Measurements from ENCODE around the gene RBM20. TPM values are rescaled to one million over a fixed set of nuclear protein-coding genes. Genes with fewer than 3 reads are reported as not detected.

Gene RBM20
- total RNA-seq, 1 donor from 2014 or later = 3.3 TPM

GRCh38 chr10:110840923-110841428 lies 196.8 kb downstream of the RBM20 start:
- Histone ChIP-seq H3K36me3 (ENCODE audit: control insufficient read depth, insufficient read depth, low read length) (no peaks in the 10 kb centered on the region), H3K4me3 (ENCODE audit: low read depth, low read length) (no peak overlapping the region), H3K27me3 (ENCODE audit: control insufficient read depth, insufficient read depth, low read length) (no peaks in the 10 kb centered on the region)
- TF ChIP-seq CTCF (IDR thresholded peaks at IDR 0.05; ENCODE audit: insufficient read depth, low read length, poor library complexity, severe bottlenecking) = no peak
- DNase-seq (ENCODE audit: low read depth) = no peak

GRCh38 chr10:110841767-110842267 lies 197.7 kb downstream of the RBM20 start:
- H3K4me3 ChIP-seq (ENCODE audit: low read depth, low read length) = no peak overlapping the region
- H3K27me3 ChIP-seq (ENCODE audit: control insufficient read depth, insufficient read depth, low read length) = no peaks in the 10 kb centered on the region
- H3K36me3 ChIP-seq (ENCODE audit: control insufficient read depth, insufficient read depth, low read length) = no peaks in the 10 kb centered on the region
- no peak for TF ChIP-seq CTCF (IDR thresholded peaks at IDR 0.05; ENCODE audit: insufficient read depth, low read length, poor library complexity, severe bottlenecking)
- no peak for DNase-seq (ENCODE audit: low read depth)

- H3K27me3 ChIP-seq (ENCODE audit: control insufficient read depth, insufficient read depth, low read length) = no peaks in the 10 kb centered on the region
- TF ChIP-seq CTCF (IDR thresholded peaks at IDR 0.05; ENCODE audit: insufficient read depth, low read length, poor library complexity, severe bottlenecking) = no peak
Measured at GRCh38 chr10:110842326-110842904, 198.3 kb downstream of the RBM20 start.

GRCh38 chr10:110843031-110843430 lies 198.9 kb downstream of the RBM20 start:
- no peak overlapping the region for H3K4me3 ChIP-seq (ENCODE audit: low read depth, low read length)
- no peaks in the 10 kb centered on the region for H3K36me3 ChIP-seq (ENCODE audit: control insufficient read depth, insufficient read depth, low read length)
- no peak for DNase-seq (ENCODE audit: low read depth)
- no peak for TF ChIP-seq CTCF (IDR thresholded peaks at IDR 0.05; ENCODE audit: insufficient read depth, low read length, poor library complexity, severe bottlenecking)
- H3K27me3 ChIP-seq (ENCODE audit: control insufficient read depth, insufficient read depth, low read length) = no peaks in the 10 kb centered on the region

More at GRCh38 chr10:110842326-110842904, 198.3 kb downstream of the RBM20 start:
- no peaks in the 10 kb centered on the region for H3K36me3 ChIP-seq (ENCODE audit: control insufficient read depth, insufficient read depth, low read length)
- DNase-seq (ENCODE audit: low read depth) = no peak
- H3K4me3 ChIP-seq (ENCODE audit: low read depth, low read length) = no peak overlapping the region

GRCh38 chr10:110843796-110844616 lies 199.9 kb downstream of the RBM20 start:
- no peak for DNase-seq (ENCODE audit: low read depth)
- Histone ChIP-seq H3K27me3 (ENCODE audit: control insufficient read depth, insufficient read depth, low read length) (no peaks in the 10 kb centered on the region), H3K36me3 (ENCODE audit: control insufficient read depth, insufficient read depth, low read length) (no peaks in the 10 kb centered on the region), H3K4me3 (ENCODE audit: low read depth, low read length) (no peak overlapping the region)
- no peak for TF ChIP-seq CTCF (IDR thresholded peaks at IDR 0.05; ENCODE audit: insufficient read depth, low read length, poor library complexity, severe bottlenecking)
